HG03558 (cell line): Measurements from ENCODE around the gene TMEM107.

Experiments used
- ATAC-seq: cut with Tn5 transposase; IDR thresholded peaks from one replicate; pipeline ENCODE4 v1.9.1; 2021; ENCODE audit warnings: moderate number of reproducible peaks; ENCODE audit not compliant: unreplicated experiment; ENCODE audit errors: extremely low read depth

TMEM107 gene

GRCh38 chr17:8140065-8141029 lies 35.8 kb downstream of the TMEM107 start:
- ATAC-seq, result no peak

GRCh38 chr17:8138672-8139371 lies 37.4 kb downstream of the TMEM107 start:
- peak; percentile 46 for ATAC-seq

GRCh38 chr17:8138374-8138671 lies 37.9 kb downstream of the TMEM107 start:
- ATAC-seq, result no peak

- no peak for ATAC-seq
These were observed 38.4 kb downstream of the TMEM107 start for GRCh38 chr17:8137645-8138373.

- ATAC-seq, result no peak
These were observed 42.2 kb downstream of the TMEM107 start for GRCh38 chr17:8133941-8134340.

GRCh38 chr17:8133399-8133798 lies 42.8 kb downstream of the TMEM107 start:
- ATAC-seq, result no peak

GRCh38 chr17:8131844-8132441 lies 44.2 kb downstream of the TMEM107 start:
- ATAC-seq, result no peak

- ATAC-seq, result no peak
These were observed 47.9 kb downstream of the TMEM107 start for GRCh38 chr17:8128125-8128784.

- no peak for ATAC-seq
These were observed 49.6 kb downstream of the TMEM107 start for GRCh38 chr17:8126491-8127066.

GRCh38 chr17:8125947-8126490 lies 50.2 kb downstream of the TMEM107 start:
- no peak for ATAC-seq

GRCh38 chr17:8125154-8125946 lies 50.8 kb downstream of the TMEM107 start:
- no peak for ATAC-seq

GRCh38 chr17:8124350-8125153 lies 51.6 kb downstream of the TMEM107 start:
- no peak for ATAC-seq

GRCh38 chr17:8123695-8124349 lies 52.4 kb downstream of the TMEM107 start, which contains the start of gene HES7:
TSS of gene HES7 (minus strand) at chr17:8124106. CDS start at chr17:8124084, 22 bp downstream.
- no peak for ATAC-seq

- no peak for ATAC-seq
These were observed 53.1 kb downstream of the TMEM107 start for GRCh38 chr17:8122924-8123694.
